ENCODE data around the gene TRABD2B. TPM values are rescaled to one million over a fixed set of nuclear protein-coding genes. Genes with fewer than 3 reads are reported as not detected.

The TRABD2B gene
- total and polyA plus RNA-seq, 2 of the 13 experiments (the other 11 are each of a cell fraction or from before 2014, with no cell fraction given) = 0.04 TPM; not detected in 1

DNA sequence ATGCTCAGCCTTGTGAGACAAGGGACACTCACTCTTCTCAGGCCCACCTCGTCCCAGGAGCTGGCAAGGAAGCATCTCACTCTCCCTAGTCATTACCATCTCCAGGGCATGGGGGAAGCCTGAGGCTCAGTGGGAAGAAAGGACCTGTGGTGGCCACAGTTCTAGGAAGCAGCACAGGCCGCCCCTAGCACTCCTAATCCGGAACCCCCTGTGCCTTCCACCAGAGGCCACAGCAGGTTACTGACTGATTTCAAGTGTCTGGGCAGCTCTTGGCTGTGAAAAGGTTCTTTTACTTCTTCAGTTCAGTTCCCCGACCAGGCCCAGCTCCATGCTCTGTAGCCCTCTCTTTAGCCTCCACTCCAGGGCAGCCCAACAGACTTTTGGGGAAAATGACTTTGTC lies 84.4 kb downstream of the TRABD2B start:
- ATAC-seq (peak; percentile 17), FAIRE-seq (no peak), DNase-seq (ENCODE audit: low spot score) (no peak)
- H4K20me1 ChIP-seq (ENCODE audit: insufficient read depth, low read length) = no peaks in the 10 kb centered on the region
- peak overlapping the region; percentile 93 for H3K4me2 ChIP-seq (ENCODE audit: low read depth, low read length)
- H3K79me2 ChIP-seq (ENCODE audit: insufficient read depth, low read length) = peaks cover 6% of the 10 kb centered on the region
- in situ Hi-C loops (cut with HindIII; ENCODE audit: extremely low pct_ligation_motif_present, low pct_unique_long_range_greater_than_20kb) (no loop called here), intact Hi-C loops (cut with micrococcal nuclease; ENCODE audit: unreplicated experiment) (loop anchor here (1.0 to 2.0 kb wide), 3 partner anchors 18 to 98 kb away; no protein-coding TSS in a partner anchor)
- WGBS (ENCODE audit: low lambda C conversion rate) = 67% methylated on average over 1 of the region's 4 CpGs
- no peaks in the 10 kb centered on the region for H3K27me3 ChIP-seq (ENCODE audit: control insufficient read depth in 1 of 2, insufficient read depth in 2 of 2, low read length in 2 of 2)
- ChIA-PET CTCF (ENCODE audit: low intra/inter-chr PET ratio, low total read pairs) (no interaction called here), POLR2A (interaction anchor here (0.7 to 2.6 kb wide), 20 partner anchors 8 to 435 kb away, joined by 3 to 33 read pairs (median 4); no protein-coding TSS in a partner anchor)
- BruUV-seq (replicated peaks) = TSS peak; percentile 95
- H3K27ac ChIP-seq (ENCODE audit: extremely low read length, insufficient read depth, low read length) = peak overlapping the region; percentile 98
- no peaks in the 10 kb centered on the region for H3K36me3 ChIP-seq (replicated peaks in 1 of 2; ENCODE audit: control insufficient read depth in 1 of 2, insufficient read depth in 2 of 2, low read length in 2 of 2)
- H2AFZ ChIP-seq (ENCODE audit: low read length) = no peak overlapping the region
- H3K4me3 ChIP-seq (replicated peaks in 1 of 3; ENCODE audit: insufficient read depth in 1 of 3, low read depth in 2 of 3, low read length in 3 of 3) = peak overlapping the region; percentile 47 to 65 (median 53)
- H3K9ac ChIP-seq (ENCODE audit: insufficient read depth, low read depth, low read length) = peak overlapping the region; percentile 88
- peaks cover 92% of the 10 kb centered on the region for H3K4me1 ChIP-seq (ENCODE audit: insufficient read depth, low read length)
- no peaks in the 10 kb centered on the region for H3K9me3 ChIP-seq (ENCODE audit: low read length)
- no peak for TF ChIP-seq AHR (CRISPR knock-in tag; IDR thresholded peaks at IDR 0.05)
- TF ChIP-seq ZFP41 (CRISPR knock-in tag; IDR thresholded peaks at IDR 0.05; ENCODE audit: borderline replicate concordance) = 0 out of 2 replicates have a peak, but pooled peaks have one; percentile 19
- peak; percentile 42; the same call in 1 of the 2 replicates for TF ChIP-seq ZNF607 (CRISPR knock-in tag; IDR thresholded peaks at IDR 0.05; ENCODE audit: borderline replicate concordance)
- peak; percentile 49 for TF ChIP-seq AGO2 (optimal IDR thresholded peaks at IDR 0.05; ENCODE audit: low read depth, low read length)
- TF ChIP-seq, protein P1, sequence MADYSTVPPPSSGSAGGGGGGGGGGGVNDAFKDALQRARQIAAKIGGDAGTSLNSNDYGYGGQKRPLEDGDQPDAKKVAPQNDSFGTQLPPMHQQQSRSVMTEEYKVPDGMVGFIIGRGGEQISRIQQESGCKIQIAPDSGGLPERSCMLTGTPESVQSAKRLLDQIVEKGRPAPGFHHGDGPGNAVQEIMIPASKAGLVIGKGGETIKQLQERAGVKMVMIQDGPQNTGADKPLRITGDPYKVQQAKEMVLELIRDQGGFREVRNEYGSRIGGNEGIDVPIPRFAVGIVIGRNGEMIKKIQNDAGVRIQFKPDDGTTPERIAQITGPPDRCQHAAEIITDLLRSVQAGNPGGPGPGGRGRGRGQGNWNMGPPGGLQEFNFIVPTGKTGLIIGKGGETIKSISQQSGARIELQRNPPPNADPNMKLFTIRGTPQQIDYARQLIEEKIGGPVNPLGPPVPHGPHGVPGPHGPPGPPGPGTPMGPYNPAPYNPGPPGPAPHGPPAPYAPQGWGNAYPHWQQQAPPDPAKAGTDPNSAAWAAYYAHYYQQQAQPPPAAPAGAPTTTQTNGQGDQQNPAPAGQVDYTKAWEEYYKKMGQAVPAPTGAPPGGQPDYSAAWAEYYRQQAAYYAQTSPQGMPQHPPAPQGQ (CRISPR knock-in tag; IDR thresholded peaks at IDR 0.05; ENCODE audit: borderline replicate concordance) = 0 out of 2 replicates have a peak, but pooled peaks have one; percentile 12
- no peak; a peak in 1 of 4 replicates for TF ChIP-seq POLR2A (IDR thresholded peaks at IDR 0.05; ENCODE audit: insufficient read depth in 1 of 2, low read depth in 2 of 2, low read length in 2 of 2)
- TF ChIP-seq ZFY (CRISPR knock-in tag; IDR thresholded peaks at IDR 0.05) = 0 out of 2 replicates have a peak, but pooled peaks have one; percentile 18
- TF ChIP-seq, protein P2, sequence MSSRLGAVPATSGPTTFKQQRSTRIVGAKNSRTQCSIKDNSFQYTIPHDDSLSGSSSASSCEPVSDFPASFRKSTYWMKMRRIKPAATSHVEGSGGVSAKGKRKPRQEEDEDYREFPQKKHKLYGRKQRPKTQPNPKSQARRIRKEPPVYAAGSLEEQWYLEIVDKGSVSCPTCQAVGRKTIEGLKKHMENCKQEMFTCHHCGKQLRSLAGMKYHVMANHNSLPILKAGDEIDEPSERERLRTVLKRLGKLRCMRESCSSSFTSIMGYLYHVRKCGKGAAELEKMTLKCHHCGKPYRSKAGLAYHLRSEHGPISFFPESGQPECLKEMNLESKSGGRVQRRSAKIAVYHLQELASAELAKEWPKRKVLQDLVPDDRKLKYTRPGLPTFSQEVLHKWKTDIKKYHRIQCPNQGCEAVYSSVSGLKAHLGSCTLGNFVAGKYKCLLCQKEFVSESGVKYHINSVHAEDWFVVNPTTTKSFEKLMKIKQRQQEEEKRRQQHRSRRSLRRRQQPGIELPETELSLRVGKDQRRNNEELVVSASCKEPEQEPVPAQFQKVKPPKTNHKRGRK (CRISPR knock-in tag; IDR thresholded peaks at IDR 0.05) = 0 out of 2 replicates have a peak, but pooled peaks have one; percentile 13
- TF ChIP-seq ZNF879 (CRISPR knock-in tag; IDR thresholded peaks at IDR 0.05) = peak; percentile 11; the same call in 1 of the 2 replicates
- TF ChIP-seq ZC3H4 (CRISPR knock-in tag; IDR thresholded peaks at IDR 0.05; ENCODE audit: borderline replicate concordance) = peak; percentile 75
- no peak for TF ChIP-seq TEAD2 (CRISPR knock-in tag; IDR thresholded peaks at IDR 0.05)
- 0 out of 2 replicates have a peak, but pooled peaks have one; percentile 33 for TF ChIP-seq SRY (CRISPR knock-in tag; IDR thresholded peaks at IDR 0.05)
- 0 out of 2 replicates have a peak, but pooled peaks have one; percentile 22 for TF ChIP-seq KAT7 (CRISPR knock-in tag; IDR thresholded peaks at IDR 0.05; ENCODE audit: borderline replicate concordance)
- TF ChIP-seq SSRP1 (CRISPR knock-in tag; IDR thresholded peaks at IDR 0.05) = peak; percentile 14; the same call in 1 of the 2 replicates
- no peak for TF ChIP-seq PHF21A (CRISPR knock-in tag; IDR thresholded peaks at IDR 0.05)
- TF ChIP-seq ZNF891 (CRISPR knock-in tag; IDR thresholded peaks at IDR 0.05) = 0 out of 2 replicates have a peak, but pooled peaks have one; percentile 66
- TF ChIP-seq ZNF75D (CRISPR knock-in tag; IDR thresholded peaks at IDR 0.05; ENCODE audit: borderline replicate concordance) = no peak
- TF ChIP-seq ZNF24 (IDR thresholded peaks at IDR 0.05) = no peak
- TF ChIP-seq ZMAT3 (CRISPR knock-in tag; conservative IDR thresholded peaks at IDR 0.05) = peak; percentile 59; the same call in 1 of the 2 replicates
- peak; percentile 16; the same call in 1 of the 2 replicates for TF ChIP-seq ZNF335 (CRISPR knock-in tag; IDR thresholded peaks at IDR 0.05)
- no peak for TF ChIP-seq ZNF598 (CRISPR knock-in tag; IDR thresholded peaks at IDR 0.05; ENCODE audit: borderline replicate concordance)
- TF ChIP-seq, protein P3, sequence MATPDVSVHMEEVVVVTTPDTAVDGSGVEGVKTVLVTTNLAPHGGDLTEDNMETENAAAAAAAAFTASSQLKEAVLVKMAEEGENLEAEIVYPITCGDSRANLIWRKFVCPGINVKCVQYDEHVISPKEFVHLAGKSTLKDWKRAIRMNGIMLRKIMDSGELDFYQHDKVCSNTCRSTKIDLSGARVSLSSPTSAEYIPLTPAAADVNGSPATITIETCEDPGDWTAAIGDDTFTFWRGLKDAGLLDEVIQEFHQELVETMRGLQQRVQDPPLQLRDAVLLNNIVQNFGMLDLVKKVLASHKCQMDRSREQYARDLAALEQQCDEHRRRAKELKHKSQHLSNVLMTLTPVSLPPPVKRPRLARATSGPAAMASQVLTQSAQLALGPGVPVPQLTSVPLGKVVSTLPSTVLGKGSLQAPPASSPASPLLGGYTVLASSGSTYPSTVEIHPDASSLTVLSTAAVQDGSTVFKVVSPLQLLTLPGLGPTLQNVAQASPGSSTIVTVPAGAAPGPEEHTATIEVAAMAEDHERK (CRISPR knock-in tag; IDR thresholded peaks at IDR 0.05; ENCODE audit: low read depth) = no peak
